DND-41 (cell line): ENCODE results near the gene CNTNAP5.

ENCODE experiments used
- ATAC-seq: fragments of 200-7000 bp; cut with Tn5 transposase; 3 replicates; pipeline ENCODE4 v1.9.1; 2021; ENCODE audit warnings: low read depth; ENCODE audit not compliant: insufficient read depth
- DNase-seq: peaks from one replicate; pipeline ENCODE4 v3.0.0-alpha.2; 2020
- H2AFZ ChIP-seq: 2 replicates; pipeline ENCODE4 v1.6.0; 2012; ENCODE audit warnings: low read depth, low read length
- H3K27ac ChIP-seq: 2 replicates; pipeline ENCODE4 v1.5.1; 2012; ENCODE audit warnings: low read length, inconsistent platforms
- H3K27me3 ChIP-seq: fragments of 200-600 bp; sonication (generic); 2 replicates; pipeline ENCODE4 v1.6.0; 2012; ENCODE audit warnings: low read length, mild to moderate bottlenecking, inconsistent platforms; ENCODE audit not compliant: insufficient read depth, poor library complexity
- H3K36me3 ChIP-seq: 2 replicates; pipeline ENCODE4 v1.5.1; 2012; ENCODE audit warnings: low read length, inconsistent platforms; ENCODE audit not compliant: insufficient read depth
- H3K4me1 ChIP-seq: 2 replicates; pipeline ENCODE4 v1.5.1; 2012; ENCODE audit warnings: mild to moderate bottlenecking, low read length; ENCODE audit not compliant: insufficient read depth
- H3K4me2 ChIP-seq: 2 replicates; pipeline ENCODE4 v1.6.0; 2012; ENCODE audit warnings: mild to moderate bottlenecking, moderate library complexity, low read length, inconsistent platforms; ENCODE audit not compliant: insufficient read depth
- H3K4me3 ChIP-seq, 2 experiments: fragments of 200-600 bp in 1 of 2; shearing (Covaris generic) in 1 of 2; 2 replicates each; pipeline ENCODE4 v1.5.1; 2012 to 2016; ENCODE audit warnings: inconsistent platforms in 2 of 2, low read length in 2 of 2, mild to moderate bottlenecking in 2 of 2, low read depth in 1 of 2, moderate library complexity in 1 of 2
- H3K79me2 ChIP-seq: 2 replicates; pipeline ENCODE4 v1.6.0; 2012; ENCODE audit warnings: low read length, inconsistent platforms; ENCODE audit not compliant: insufficient read depth
- H3K9ac ChIP-seq: 2 replicates; pipeline ENCODE4 v1.6.0; 2012; ENCODE audit warnings: low read depth, mild to moderate bottlenecking, inconsistent platforms, low read length, moderate library complexity
- H3K9me3 ChIP-seq: 2 replicates; pipeline ENCODE4 v1.5.1; 2012; ENCODE audit warnings: low read length, moderate library complexity, mild to moderate bottlenecking, inconsistent platforms; ENCODE audit not compliant: insufficient read depth, severe bottlenecking
- H4K20me1 ChIP-seq: 2 replicates; pipeline ENCODE4 v1.6.0; 2012; ENCODE audit warnings: low read length; ENCODE audit not compliant: insufficient read depth
- CTCF ChIP-seq: IDR thresholded peaks from 2 replicates; pipeline ENCODE4 v1.5.1; 2012; ENCODE audit warnings: borderline replicate concordance, low read length, moderate library complexity, mild to moderate bottlenecking; ENCODE audit not compliant: poor library complexity, severe bottlenecking; ENCODE audit errors: extremely low read depth
- EZH2 ChIP-seq: IDR thresholded peaks from 3 replicates; pipeline ENCODE4 v1.6.1; 2012; ENCODE audit warnings: borderline replicate concordance, low read depth, mild to moderate bottlenecking, moderate library complexity, low read length, inconsistent platforms; ENCODE audit not compliant: severe bottlenecking

CNTNAP5 gene

GRCh38 chr2:124708661-124709060 lies 683.6 kb downstream of the CNTNAP5 start:
- H3K79me2 ChIP-seq, result no peaks in the 10 kb centered on the region
- H4K20me1 ChIP-seq, result no peaks in the 10 kb centered on the region
- H3K4me3 ChIP-seq, result no peak overlapping the region
- H3K9me3 ChIP-seq, result no peaks in the 10 kb centered on the region
- H3K27me3 ChIP-seq, result no peaks in the 10 kb centered on the region
- DNase-seq (no peak), ATAC-seq (no peak)
- H3K4me1 ChIP-seq, result no peaks in the 10 kb centered on the region
- no peak overlapping the region for H2AFZ ChIP-seq
- H3K27ac ChIP-seq, result no peak overlapping the region
- TF ChIP-seq CTCF, result no peak
- no peak for TF ChIP-seq EZH2
- no peak overlapping the region for H3K9ac ChIP-seq
- no peak overlapping the region for H3K4me2 ChIP-seq
- no peaks in the 10 kb centered on the region for H3K36me3 ChIP-seq

- no peaks in the 10 kb centered on the region for H3K27me3 ChIP-seq
- no peaks in the 10 kb centered on the region for H4K20me1 ChIP-seq
- H3K4me3 ChIP-seq, result no peak overlapping the region
- no peaks in the 10 kb centered on the region for H3K9me3 ChIP-seq
- H3K27ac ChIP-seq, result no peak overlapping the region
- no peaks in the 10 kb centered on the region for H3K36me3 ChIP-seq
- DNase-seq (no peak), ATAC-seq (no peak)
- TF ChIP-seq EZH2 (no peak), CTCF (no peak)
- H3K9ac ChIP-seq, result no peak overlapping the region
- no peaks in the 10 kb centered on the region for H3K4me1 ChIP-seq
- no peak overlapping the region for H2AFZ ChIP-seq
- no peak overlapping the region for H3K4me2 ChIP-seq
- no peaks in the 10 kb centered on the region for H3K79me2 ChIP-seq
These were observed 688.9 kb downstream of the CNTNAP5 start for GRCh38 chr2:124713969-124714368.

- H3K4me2 ChIP-seq, result no peak overlapping the region
- H3K4me1 ChIP-seq, result no peaks in the 10 kb centered on the region
- DNase-seq (no peak), ATAC-seq (no peak)
- H3K4me3 ChIP-seq, result no peak overlapping the region
- no peaks in the 10 kb centered on the region for H3K9me3 ChIP-seq
- H2AFZ ChIP-seq, result no peak overlapping the region
- H3K36me3 ChIP-seq, result no peaks in the 10 kb centered on the region
- no peaks in the 10 kb centered on the region for H3K27me3 ChIP-seq
- no peak overlapping the region for H3K9ac ChIP-seq
- no peaks in the 10 kb centered on the region for H3K79me2 ChIP-seq
- H4K20me1 ChIP-seq, result no peaks in the 10 kb centered on the region
- no peak for TF ChIP-seq EZH2
- no peak for TF ChIP-seq CTCF
- H3K27ac ChIP-seq, result no peak overlapping the region
These were observed 700.1 kb downstream of the CNTNAP5 start for GRCh38 chr2:124725187-124725586.

GRCh38 chr2:124740636-124741035 lies 715.5 kb downstream of the CNTNAP5 start:
- Histone ChIP-seq H3K4me1 (no peaks in the 10 kb centered on the region), H2AFZ (no peak overlapping the region), H3K4me3 (no peak overlapping the region), H3K9me3 (no peaks in the 10 kb centered on the region), H3K79me2 (no peaks in the 10 kb centered on the region), H3K36me3 (no peaks in the 10 kb centered on the region), H3K9ac (no peak overlapping the region), H4K20me1 (no peaks in the 10 kb centered on the region), H3K27ac (no peak overlapping the region), H3K4me2 (no peak overlapping the region), H3K27me3 (no peaks in the 10 kb centered on the region)
- no peak for TF ChIP-seq CTCF
- TF ChIP-seq EZH2, result no peak
- ATAC-seq, result no peak
- DNase-seq, result no peak
